Body of pancreas (tissue), 4 donors: ENCODE data around the gene PAGR1.
A peak's percentile ranks its signal among the peaks of the same experiment; 100 is the strongest.

Experiments used
- CTCF ChIP-seq, 7 experiments: fragments of 450-650 bp in 4 of 7; fragments of 200-600 bp in 3 of 7; sonication (generic) in 3 of 7; IDR thresholded peaks; one replicate each; pipeline ENCODE4 v1.5.1; 2016 to 2019; ENCODE audit warnings: antibody characterized with exemption in 7 of 7
- POLR2A ChIP-seq, 3 donors: fragments of 450-650 bp; IDR thresholded peaks; one replicate each; pipeline ENCODE4 v1.6.1; 2016; ENCODE audit warnings: antibody characterized with exemption in 3 of 3, mild to moderate bottlenecking in 2 of 3

GRCh38 chr16:29811170-29811895 lies 4.6 kb upstream of the PAGR1 start:
- TF ChIP-seq CTCF (IDR thresholded peaks at IDR 0.05) (no peak), POLR2A (IDR thresholded peaks at IDR 0.05) (peak; percentile 32 to 68 (median 63))
